HG03469 (cell line): ENCODE results near the gene LRMDA.
"Not testable (repeated sequence)": the region's sequence is repeated elsewhere in the genome, so short reads cannot be mapped to it uniquely, and the experiment has no call there.

ENCODE experiments used
- ATAC-seq: cut with Tn5 transposase; IDR thresholded peaks from one replicate; pipeline ENCODE4 v1.9.1; 2021; ENCODE audit warnings: mild to moderate bottlenecking, moderate library complexity, moderate number of reproducible peaks; ENCODE audit not compliant: unreplicated experiment

Gene LRMDA

DNA sequence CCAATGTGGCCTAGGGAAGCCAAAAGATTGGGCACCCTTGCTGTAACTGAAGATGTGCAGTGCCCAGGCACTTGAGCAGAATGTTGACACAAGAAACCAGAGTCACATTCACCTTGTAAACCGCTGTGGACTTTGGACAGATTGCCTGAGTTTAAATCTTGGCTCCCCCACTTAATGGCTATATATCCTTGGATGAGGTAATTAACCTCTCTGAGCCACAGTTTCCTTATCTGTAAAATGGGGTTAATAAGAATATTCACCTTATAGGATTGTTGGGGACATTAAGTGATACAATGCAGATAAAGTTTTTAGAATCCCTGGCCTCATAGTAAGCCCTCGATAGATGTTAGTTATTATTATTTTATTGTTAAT lies 331.0 kb downstream of the LRMDA start:
- no peak for ATAC-seq

DNA sequence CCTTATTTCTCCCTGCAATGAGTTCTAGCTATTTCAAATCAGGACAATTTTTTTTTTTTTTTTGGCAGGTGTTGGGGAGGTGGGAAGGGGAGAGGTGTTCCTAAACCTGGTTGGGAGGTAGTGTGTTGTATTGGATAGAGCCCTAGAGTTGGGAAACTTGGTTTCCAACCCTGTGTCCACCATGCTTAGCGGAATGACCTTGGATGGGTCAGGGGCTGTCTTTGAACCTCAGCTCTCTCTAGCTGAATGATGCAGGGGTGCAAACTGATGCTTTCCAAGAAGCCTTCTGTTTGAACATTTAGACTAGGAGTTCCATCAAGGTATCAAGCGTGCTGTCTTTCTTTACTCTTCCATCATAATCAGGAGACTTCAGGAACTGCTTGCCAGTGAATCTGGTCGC lies 332.2 kb downstream of the LRMDA start:
- ATAC-seq, result no peak

DNA sequence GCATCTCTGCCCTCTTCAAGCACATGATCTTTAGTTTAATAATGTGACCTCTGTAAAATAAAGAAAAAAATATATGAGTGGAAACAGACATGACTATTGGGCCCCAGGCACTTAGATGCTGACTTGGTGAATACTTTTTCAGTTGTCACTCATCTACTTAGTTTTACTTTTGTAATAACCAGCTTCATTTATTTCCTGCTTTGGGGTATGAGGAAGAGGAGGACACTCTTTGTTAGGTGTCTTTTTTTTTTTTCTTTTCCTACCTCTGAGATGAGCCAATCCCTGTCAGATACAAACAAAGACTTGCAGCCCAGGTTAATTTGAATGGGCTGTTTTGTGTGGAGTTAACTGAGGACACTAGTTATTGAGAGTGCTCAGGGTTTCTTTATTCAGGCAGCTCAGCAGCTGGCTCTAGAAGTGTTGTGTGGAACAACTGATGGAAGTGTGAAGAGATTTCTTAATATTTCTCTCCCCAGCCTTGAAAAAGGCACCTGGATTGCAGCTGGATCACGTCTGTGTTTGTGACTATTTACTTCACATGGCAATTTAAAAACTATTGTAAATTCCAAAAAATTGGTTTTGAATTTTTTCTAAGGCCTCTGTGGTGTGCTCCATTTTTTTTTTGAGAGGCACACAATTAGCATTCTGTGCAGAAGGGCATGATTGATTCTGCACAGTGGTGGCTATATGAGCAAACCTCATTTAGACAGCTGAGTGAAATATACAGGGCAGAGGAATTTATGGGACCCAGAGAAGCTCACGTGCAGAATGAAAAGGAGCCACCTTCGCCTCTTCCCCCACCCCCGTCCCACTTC lies 333.8 kb downstream of the LRMDA start:
- no peak for ATAC-seq

DNA sequence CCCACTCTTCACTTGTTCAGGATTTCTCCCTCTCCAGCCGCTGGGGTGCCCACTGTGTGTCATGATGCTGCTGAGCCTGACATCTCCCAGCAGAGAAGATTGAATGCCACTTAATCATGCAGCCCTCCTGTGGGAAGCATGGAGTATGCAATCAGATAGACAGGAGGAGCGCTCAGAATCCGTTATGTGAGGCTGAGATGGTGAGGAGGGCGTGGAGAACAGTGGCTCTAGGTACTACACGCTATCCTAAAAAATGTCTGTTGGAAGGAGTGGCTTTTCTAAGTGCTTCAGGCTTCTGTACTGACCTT lies 334.3 kb downstream of the LRMDA start:
- no peak for ATAC-seq

DNA sequence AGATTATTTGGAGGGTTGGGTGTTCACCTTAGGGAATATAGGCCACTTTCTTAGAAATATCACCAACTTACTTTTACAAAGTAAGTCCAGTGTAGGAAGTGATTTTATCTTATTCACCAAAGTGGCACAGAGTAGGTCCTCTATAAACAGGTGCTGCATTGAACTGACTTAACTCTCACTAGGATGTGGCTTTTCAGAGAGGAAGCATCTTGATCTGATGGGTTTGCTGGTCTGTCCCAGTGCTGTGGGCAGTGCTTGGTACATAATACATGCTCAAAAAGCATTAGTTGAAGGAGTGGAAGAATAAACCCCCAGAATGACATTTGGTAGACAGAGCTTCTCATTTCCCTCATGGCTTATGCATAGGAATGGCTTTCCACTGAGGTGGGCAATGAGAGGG lies 334.7 kb downstream of the LRMDA start:
- ATAC-seq, result no peak

DNA sequence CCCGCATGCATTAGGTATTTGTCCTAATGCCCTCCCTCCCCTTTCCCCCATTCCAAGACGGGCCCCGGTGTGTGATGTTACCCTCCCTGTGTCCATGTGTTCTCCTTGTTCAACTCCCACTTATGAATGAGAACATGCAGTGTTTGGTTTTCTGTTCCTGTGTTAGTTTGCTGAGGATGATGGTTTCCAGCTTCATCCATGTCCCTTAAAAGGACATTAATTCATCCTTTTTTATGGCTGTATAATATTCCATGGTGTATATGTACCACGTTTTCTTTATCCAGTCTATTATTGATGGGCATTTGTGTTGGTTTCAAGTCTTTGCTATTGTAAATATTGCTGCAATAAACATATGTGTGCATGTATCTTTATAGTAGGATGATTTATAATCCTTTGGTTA lies 335.3 kb downstream of the LRMDA start:
- not testable (repeated sequence) for ATAC-seq

DNA sequence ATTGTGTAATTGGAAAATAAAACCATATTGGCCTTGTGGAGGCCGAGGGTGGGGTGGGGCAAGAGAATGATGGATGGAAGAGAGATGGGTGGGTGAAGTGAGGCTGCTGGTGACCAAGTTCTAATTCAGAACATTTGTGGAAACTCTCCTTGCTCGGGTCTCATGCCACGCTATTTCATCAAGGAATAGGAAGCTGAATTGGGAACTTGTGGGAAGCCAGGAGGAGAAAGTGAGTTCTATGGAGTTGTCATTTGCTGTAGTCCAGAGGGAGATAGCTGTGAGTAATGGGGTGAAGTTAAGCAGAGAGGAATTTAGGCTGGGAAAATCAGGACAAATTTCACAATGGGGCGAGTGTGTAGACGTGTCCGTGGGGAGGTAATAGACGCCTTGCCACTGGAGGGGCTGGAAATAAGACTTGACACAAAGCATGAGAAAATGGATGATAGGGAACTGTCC lies 339.2 kb downstream of the LRMDA start:
- ATAC-seq, result no peak

DNA sequence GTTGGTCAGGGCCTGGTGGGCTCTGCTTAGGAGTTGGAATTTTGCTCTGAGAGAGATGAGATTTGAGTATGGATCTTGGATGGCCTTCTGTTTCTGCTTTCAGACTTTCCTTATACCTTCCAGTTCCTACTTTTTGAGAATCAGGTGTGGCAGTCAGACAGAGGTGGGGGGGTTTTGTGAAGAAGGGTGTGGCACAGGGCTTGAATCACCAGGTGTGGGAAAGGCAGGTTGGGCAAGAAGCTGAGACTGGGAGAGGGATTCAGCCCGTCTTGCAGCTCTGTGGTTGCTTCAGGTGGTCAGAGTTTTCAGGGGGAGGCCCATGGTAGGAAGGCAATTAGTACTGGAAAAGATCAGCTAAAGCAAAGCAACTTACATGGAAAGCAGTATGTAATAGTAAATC lies 340.2 kb downstream of the LRMDA start:
- no peak for ATAC-seq

DNA sequence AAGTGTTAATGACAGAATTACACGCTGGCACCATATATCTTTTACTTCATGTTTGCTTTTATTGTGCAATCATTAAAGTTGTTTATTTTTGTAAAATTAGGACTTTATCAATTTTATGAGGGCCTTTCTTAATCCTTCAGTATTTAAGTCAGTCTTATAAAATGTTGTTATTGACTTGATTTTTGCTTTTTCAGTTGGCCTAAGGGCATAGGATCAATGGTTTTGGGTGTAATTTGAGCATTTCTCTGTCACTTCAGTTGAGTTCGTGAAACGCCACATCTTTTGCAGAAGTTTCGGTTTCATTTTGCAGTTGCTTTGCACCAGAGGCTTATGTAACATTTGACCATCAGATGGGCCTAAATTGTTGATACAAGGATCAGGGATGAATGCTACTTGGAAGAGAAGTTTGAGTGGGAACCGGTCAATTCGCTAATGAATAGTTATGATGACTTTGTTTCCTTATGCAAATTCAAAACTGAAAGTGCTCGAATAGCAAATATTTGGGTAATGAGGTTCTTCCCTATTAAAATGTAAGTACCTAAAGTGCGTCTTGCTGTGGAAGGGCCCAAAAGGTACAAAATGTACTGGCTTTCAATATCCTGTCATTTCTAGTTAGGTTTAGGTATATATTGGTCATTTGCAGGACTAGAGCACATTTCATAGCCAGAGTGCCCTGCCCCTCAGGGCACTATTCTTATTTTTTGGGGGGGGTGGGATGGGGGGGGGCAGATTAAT lies 340.9 kb downstream of the LRMDA start:
- peak; percentile 56 for ATAC-seq

DNA sequence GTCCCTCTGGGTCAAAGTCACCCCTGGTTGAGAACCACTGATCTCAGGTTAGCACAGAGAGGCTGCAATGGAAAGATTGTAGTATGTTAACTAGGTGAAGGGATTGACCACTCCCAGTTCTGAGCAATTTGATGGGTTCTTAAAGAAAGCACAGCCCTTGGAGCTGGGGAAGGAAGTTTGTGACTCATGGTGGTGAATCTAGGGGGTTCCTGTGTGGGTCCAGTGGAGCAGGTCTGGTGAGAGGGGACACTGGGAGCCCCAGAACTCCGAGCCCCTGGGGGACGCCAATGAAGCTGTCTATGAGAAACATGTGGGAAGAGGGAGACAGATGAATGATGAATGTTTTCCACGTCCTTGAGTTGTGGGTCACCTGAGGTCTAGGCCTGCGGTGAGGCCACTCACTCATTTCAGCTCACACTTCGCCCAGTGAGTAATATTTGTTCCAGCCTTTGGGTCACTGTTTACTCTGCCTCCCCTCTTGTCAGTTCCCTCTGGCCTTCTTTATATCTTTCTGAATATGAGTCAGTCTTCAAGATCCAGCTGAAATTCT lies 341.9 kb downstream of the LRMDA start:
- no peak for ATAC-seq

DNA sequence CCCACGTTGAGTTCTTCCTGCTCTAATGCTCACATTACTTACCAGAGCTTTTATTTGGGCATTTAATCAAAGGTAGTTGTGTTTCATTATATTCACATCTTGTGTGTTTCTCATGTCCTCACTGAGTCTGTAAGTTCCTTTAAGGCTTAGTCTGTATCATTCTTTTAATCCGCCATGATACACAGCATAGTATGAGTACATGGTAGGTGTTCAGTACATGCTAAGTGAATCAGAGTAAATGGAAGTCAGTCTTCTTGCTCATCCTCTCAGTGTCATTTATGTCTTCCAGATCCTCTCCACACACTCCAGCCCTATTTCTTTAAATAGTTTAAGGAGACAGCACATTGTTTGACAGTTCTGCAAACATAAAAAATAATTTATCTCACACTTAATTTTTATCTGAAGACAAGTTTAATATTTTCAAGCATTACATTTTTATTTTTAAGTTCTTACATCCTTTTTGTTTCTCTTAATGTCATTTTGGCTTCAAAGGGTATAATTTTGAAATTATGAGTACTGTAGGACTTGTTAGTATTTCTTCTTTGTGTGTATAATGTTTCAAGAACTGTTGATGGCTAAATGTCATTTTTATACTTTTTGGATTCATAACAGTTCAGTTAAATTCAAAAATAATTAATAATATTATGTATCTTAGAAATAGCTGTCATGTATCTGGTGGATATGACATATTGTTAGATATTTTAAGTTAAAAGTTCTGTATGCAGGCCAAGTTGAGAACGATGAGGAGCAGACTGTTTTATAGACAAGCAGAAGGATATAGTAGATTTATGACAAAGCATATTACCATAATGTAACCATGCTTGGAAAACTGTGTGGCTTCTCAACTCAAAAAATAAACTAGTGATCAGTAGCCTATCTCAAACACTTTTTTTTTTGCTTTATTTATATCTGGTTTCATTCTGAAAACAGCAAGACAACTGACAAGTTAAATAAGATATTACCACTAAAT lies 342.7 kb downstream of the LRMDA start:
- no peak for ATAC-seq

DNA sequence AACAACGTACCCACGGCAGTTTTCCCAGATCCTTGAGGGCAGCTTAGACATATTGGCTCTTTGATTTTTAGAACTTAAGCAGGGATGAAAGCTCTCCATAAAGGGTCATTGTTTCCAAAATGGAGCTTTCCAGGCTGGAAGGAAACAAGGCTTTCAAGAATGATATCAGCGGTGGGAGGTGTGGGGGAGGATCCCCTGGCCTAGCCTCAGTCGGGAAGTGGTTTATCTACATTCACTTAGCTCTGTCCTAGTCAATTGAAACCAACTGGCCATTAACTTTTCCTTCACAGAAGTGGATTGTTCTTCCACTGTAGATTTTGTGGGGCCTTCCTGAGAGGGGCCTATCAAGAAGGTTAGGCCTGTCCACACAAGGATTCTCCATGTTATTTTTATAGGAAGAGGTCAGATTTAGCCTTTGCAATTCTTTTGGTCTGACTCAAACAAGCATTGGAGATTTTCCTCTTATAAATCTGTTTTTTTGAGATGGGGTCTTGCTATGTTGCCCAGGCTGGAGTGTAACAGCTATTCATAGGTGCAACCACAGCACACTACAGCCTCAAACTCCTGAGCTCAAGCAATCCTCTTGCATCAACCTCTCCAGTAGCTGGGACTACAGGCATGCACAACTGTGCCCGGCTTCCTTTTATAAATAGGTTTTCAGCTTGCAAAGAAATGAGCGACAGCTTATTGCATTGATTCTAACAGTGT lies 343.5 kb downstream of the LRMDA start:
- no peak for ATAC-seq

DNA sequence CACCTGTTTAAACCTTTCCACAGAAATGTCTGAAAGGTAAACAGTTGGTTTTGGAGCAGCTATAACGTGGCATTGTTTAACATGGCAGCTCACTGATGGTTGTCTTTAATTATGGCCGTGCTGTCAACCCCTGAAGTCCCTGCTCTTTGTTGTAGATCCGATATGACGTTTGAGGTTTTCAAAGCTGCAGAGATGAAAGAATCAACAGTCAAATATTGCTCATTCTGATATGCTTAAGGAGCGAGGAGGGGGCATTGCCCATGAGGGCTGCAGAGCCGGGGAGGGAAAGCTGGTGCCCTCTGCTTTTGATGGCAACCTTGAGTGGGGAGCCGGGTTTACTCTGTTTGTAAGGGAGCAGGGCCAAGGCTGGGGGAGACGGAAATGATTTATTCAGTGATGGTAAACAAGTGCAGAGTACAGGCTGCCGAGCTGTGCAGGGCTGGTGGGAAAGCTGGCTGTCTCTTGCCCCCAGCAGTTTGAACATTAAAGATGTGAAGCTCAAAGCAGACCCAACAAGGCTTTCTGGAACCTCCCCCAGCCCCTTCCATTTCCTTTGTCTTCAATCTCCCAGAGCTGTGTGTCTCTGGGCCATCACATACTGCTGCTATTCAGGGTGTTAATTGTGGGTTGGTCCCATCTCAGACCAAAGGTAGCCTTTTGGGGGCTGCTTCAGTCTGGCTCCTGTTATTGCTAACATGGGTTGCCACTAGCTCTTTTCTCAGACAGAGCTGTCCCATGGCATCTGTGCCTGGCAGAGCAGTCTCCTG lies 345.5 kb downstream of the LRMDA start:
- no peak for ATAC-seq

DNA sequence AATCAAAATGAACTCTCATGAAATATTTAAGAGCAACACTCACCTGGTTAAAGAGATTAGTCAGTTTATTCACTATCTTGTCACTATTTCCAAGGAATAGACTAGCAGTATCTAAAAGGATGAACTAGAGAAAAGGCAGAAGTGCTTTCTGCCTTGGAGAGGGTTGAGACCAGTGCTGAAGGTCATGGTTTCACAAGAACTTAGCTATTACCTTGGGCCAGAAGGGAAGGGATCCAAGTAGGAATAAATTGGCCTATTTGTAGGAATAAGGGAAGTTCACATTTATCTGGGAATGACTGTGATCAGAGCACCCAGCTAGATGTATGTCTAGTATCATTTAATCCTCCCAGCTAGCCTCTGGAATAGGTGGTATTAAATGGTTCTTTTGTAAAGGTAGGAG lies 347.2 kb downstream of the LRMDA start:
- ATAC-seq, result no peak

DNA sequence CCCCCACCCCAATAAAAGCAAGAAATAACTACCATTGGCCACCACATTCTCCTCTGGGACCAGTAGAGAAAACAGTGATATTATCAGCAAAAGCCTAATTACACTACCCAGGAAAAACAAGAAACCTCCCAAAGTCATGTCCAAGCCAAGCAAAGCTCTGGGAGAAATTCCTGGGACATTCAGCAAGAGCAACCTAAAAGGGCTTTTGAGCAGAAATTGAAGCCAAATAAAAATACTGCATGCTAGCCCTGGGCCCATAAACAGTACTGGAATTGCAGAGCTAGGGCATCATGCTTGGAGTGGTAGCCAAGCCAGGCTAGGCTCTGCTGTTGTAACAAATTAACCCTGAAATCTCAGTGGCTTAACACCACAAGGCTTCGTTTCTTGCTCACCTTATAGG lies 347.9 kb downstream of the LRMDA start:
- ATAC-seq, result no peak

DNA sequence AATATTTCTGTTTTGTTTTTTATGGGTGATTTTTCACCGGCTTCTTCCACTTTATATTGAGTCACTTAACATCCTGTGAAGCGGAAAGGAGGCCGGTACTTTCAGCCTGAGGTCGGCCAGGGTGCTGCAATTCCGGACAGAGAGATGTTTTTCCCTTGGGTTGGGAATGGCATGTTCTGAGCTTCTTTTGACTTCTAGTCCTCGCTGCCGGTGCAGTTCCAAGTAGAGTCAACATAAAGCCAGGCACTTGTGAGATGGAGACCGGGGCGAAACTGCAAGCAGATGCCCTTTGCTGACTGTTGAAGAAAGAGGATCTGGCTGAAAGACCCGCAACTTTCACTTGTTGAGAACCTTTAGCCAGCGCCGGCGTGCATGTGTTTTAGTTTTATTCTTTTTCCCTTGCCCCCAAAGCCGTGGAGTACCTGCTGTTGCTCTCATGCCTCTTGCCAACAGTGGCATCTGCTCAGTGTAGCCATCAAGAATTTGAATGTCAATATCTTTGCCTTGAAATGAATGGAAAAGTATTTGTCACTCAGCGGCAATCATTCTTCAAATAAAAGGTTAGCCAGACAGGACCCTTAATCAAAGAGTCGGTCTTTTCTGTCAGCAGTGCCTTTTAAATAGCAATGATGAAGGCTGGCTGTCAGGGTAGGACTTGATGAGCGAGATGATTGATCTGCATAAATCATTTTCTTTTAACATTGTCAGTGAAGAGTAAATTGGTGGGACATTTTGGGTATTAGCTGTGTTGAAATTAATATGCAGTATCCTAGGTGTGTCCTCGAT lies 351.2 kb downstream of the LRMDA start:
- no peak for ATAC-seq

DNA sequence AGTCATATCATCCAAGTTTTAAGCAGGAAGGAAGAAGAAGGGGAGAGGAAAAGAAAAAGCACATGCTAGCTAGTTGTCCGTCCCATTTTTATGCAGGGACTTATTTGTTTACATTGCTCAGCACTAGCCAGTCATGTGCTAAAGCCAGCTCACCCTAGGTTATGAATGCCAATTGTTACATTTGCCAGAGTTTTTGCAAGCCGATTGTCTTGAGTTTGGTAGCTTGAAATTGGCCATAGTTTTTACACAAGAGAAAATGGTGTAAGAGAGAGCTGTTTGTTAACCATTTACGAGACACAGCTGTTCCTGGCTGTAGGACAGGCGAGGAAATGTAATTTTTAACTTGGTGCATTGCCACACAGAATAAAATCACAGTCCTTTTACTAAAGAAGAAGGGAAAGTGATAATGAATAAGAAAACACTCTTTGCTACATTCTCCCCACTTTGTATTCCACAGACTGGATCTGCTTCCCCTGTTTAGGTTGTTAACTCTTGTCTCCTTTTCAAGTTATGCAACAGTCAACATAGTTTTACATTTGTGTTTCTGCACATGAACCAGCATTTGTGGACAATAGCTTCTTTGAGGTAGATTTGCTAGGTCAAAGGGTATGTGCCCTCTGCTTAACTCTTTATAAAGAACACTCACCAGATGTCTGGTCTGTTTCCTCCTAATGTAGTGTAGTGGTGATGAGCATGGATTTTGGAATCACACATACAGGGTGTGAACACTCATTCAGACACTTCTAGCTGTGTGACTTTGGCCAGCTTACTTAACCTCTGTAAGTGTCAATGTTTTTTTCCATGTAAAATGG lies 357.2 kb downstream of the LRMDA start:
- ATAC-seq, result no peak

DNA sequence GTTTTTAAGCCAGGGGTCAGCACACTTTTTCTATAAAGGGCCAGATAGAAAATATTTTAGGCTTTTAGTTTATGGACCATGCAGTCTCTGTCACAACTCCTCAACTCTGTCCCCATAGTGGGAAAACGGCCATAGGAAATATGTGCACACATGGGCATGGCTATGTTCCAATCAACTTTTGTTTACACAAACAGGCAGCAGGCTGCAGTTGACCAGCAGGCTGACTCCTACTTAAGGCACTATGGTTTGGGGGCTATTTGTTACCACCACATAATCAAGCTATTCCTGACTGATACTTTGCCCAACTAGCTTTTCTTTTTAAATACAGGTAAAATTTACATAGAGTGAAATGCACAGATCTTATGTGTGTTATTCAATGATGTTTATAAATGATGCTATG lies 362.4 kb downstream of the LRMDA start:
- ATAC-seq, result no peak
